ENCODE measurements around the gene PRKCZ.

GRCh38 chr1:2105781-2106524 lies 55.7 kb downstream of the PRKCZ start:
- TF ChIP-seq ZNF331 (CRISPR knock-in tag; IDR thresholded peaks at IDR 0.05; ENCODE audit: low read depth) (no peak), STAT1 (IDR thresholded peaks at IDR 0.05; ENCODE audit: unreplicated experiment) (no peak), POLR2AphosphoS5 (IDR thresholded peaks at IDR 0.05; ENCODE audit: low read depth) (no peak), CTCF (conservative IDR thresholded peaks at IDR 0.05; ENCODE audit: low read depth in 2 of 2) (no peak), EZH2 (IDR thresholded peaks at IDR 0.05; ENCODE audit: low read depth, unreplicated experiment) (no peak), REST (IDR thresholded peaks at IDR 0.05; ENCODE audit: unreplicated experiment) (no peak), EZH2phosphoT487 (IDR thresholded peaks at IDR 0.05; ENCODE audit: unreplicated experiment) (no peak), ETS1 (IDR thresholded peaks at IDR 0.05) (no peak), ZNF114 (CRISPR knock-in tag; IDR thresholded peaks at IDR 0.05) (no peak)
